Measurements from ENCODE around the gene MADCAM1. TPM values are rescaled to one million over a fixed set of nuclear protein-coding genes. Genes with fewer than 3 reads are reported as not detected.

Gene MADCAM1
- total and polyA plus RNA-seq, 2 donors (not counting 1 experiment from before 2014, with no cell fraction given) = 0.70 to 2.5 TPM

GRCh38 chr19:489418-490196, 6.7 kb upstream of the MADCAM1 start:
- H3K27ac Mint-ChIP-seq = peak overlapping the region; percentile 82
- intact Hi-C loops (cut with micrococcal nuclease) = loop anchor here (1.0 kb wide), 2 partner anchors 18 to 42 kb away; partner anchors contain the start of genes CDC34 and TPGS1
- Histone ChIP-seq H3K4me1 (ENCODE audit: control insufficient read depth in 2 of 2, insufficient read depth in 2 of 2, low read length in 2 of 2) (peaks cover 0 to 12% of the 10 kb centered on the region in 2 donors), H3K27me3 (replicated peaks in 1 of 4; ENCODE audit: control extremely low read depth in 1 of 4, control insufficient read depth in 3 of 4, insufficient read depth in 4 of 4, low read length in 3 of 4) (peaks cover 0 to 20% (median 9%) of the 10 kb centered on the region in 4 experiments), H3K4me2 (replicated peaks; ENCODE audit: low read depth, low read length, poor library complexity, severe bottlenecking) (peak overlapping the region; percentile 98), H3K36me3 (replicated peaks in 1 of 2; ENCODE audit: control extremely low read depth in 1 of 2, control insufficient read depth in 1 of 2, extremely low read depth in 1 of 2, insufficient read depth in 2 of 2, low read length in 1 of 2) (no peaks in the 10 kb centered on the region), H3K79me2 (ENCODE audit: control insufficient read depth, insufficient read depth, low read length) (no peaks in the 10 kb centered on the region), H2AFZ (ENCODE audit: insufficient read depth, low read depth, low read length, poor library complexity, severe bottlenecking) (peak overlapping the region; percentile 97), H3K4me3 (ENCODE audit: control extremely low read depth in 1 of 5, extremely low read depth in 1 of 5, insufficient read depth in 1 of 5, low read depth in 2 of 5, low read length in 4 of 5) (peak overlapping the region in 4 of 5 experiments; percentile 52 to 98 (median 74)), H4K20me1 (ENCODE audit: control insufficient read depth, insufficient read depth, low read length, poor library complexity, severe bottlenecking) (no peaks in the 10 kb centered on the region), H3K27ac (ENCODE audit: low read length in 2 of 2) (no peak overlapping the region), H3K9me3 (ENCODE audit: control extremely low read depth in 1 of 3, control insufficient read depth in 2 of 3, insufficient read depth in 1 of 3, low read length in 2 of 3) (peaks cover 0 to 18% (median 0%) of the 10 kb centered on the region in 3 donors), H3K9ac (ENCODE audit: low read length) (peak overlapping the region; percentile 95)
- peak overlapping the region; percentile 80 for H3K4me3 Mint-ChIP-seq
- 37% methylated on average over 56 of the region's 61 CpGs for WGBS (ENCODE audit: insufficient coverage)
- TF ChIP-seq EZH2 (IDR thresholded peaks at IDR 0.05; ENCODE audit: borderline replicate concordance, insufficient read depth, low read depth, low read length, poor library complexity, severe bottlenecking) (no peak), CTCF (IDR thresholded peaks at IDR 0.05) (no peak)
- ChIA-PET POLR2A (interaction anchor here (0.9 to 1.7 kb wide), 2 partner anchors 17 to 21 kb away, joined by 3 to 16 read pairs; partner anchors contain the start of gene TPGS1), CTCF (interaction anchor here (0.7 to 1.1 kb wide), 4 partner anchors 9 to 42 kb away, joined by 3 to 18 read pairs (median 8); partner anchors contain the start of gene CDC34)
- no peak for ATAC-seq (ENCODE audit: low read depth)
- no peak for DNase-seq
- H3K27me3 Mint-ChIP-seq = peaks cover 11% of the 10 kb centered on the region
- H3K9me3 Mint-ChIP-seq (ENCODE audit: insufficient read depth) = no peaks in the 10 kb centered on the region
- H3K4me1 Mint-ChIP-seq = peaks cover 2% of the 10 kb centered on the region

Data from B cell (primary cell).